Right lobe of liver (tissue), 6 donors: ENCODE results near the gene KRTAP4-5. TPM values are rescaled to one million over a fixed set of nuclear protein-coding genes. Genes with fewer than 3 reads are reported as not detected.
"Not testable (repeated sequence)": the region's sequence is repeated elsewhere in the genome, so short reads cannot be mapped to it uniquely, and the experiment has no call there.

Experiments used
- ATAC-seq, 4 donors: fragments of 200-7000 bp; cut with Tn5 transposase; one replicate each; pipeline ENCODE4 v1.9.1; 2020; ENCODE audit warnings: mild to moderate bottlenecking in 4 of 4, moderate library complexity in 4 of 4
- DNase-seq, 3 donors: peaks; one replicate each; pipeline ENCODE4 v3.0.0-alpha.2; 2020
- H3K27ac ChIP-seq, 3 donors: fragments of 200-600 bp; one replicate each; pipeline ENCODE4 v1.8.0; 2022
- H3K27me3 ChIP-seq, 2 donors: fragments of 200-600 bp; one replicate each; pipeline ENCODE4 v1.8.0; 2022
- H3K36me3 ChIP-seq, 4 donors: fragments of 200-600 bp; sonication (generic) in 1 of 4; one replicate each; pipeline versions ENCODE4 v1.5.1 to v1.8.0; 2017 to 2022; ENCODE audit warnings: control low read depth in 1 of 4
- H3K4me1 ChIP-seq, 4 donors: fragments of 200-600 bp; sonication (generic) in 1 of 4; one replicate each; pipeline versions ENCODE4 v1.5.1 to v1.8.0; 2017 to 2022; ENCODE audit warnings: control low read depth in 1 of 4
- H3K4me3 ChIP-seq, 3 donors: fragments of 200-600 bp; one replicate each; pipeline ENCODE4 v1.8.0; 2022
- H3K9me3 ChIP-seq, 4 donors: fragments of 200-600 bp; sonication (generic) in 1 of 4; one replicate each; pipeline versions ENCODE4 v1.5.1 to v1.8.0; 2017 to 2022; ENCODE audit warnings: control low read depth in 1 of 4
- CTCF ChIP-seq, 4 donors: fragments of 200-600 bp in 3 of 4; fragments of 450-650 bp in 1 of 4; IDR thresholded peaks; one replicate each; pipeline versions ENCODE4 v1.5.1 to v1.8.0; 2016 to 2022; ENCODE audit warnings: antibody characterized with exemption in 4 of 4, mild to moderate bottlenecking in 2 of 4
- POLR2A ChIP-seq: fragments of 450-650 bp; IDR thresholded peaks from one replicate; pipeline ENCODE4 v1.6.1; 2017; ENCODE audit warnings: antibody characterized with exemption, mild to moderate bottlenecking
- WGBS: methylation state at CpG from one replicate; pipeline ENCODE4 v1.1.6; 2018; ENCODE audit warnings: low coverage, low lambda C conversion rate; ENCODE audit not compliant: insufficient coverage; ENCODE audit errors: missing lambda C conversion rate; 5-methylcytosine and 5-hydroxymethylcytosine counted together
- intact Hi-C, 2 donors: fragments of 100-400 bp; cut with DNase I; formaldehyde crosslinking; loops; one replicate each; pipeline versions ENCODE4 v1.11.2 to v1.14.1; 2022
- total RNA-seq, 6 experiments: library from RNA; depleted of rRNA in 2 of 6; stranded (reverse); fragments of >200 nt in 2 of 6; fragmentation: NEBNext Ultra II Directional in 3 of 6; extraction: Animal tissue kit (Norgen Biotek cat#: 25700) in 3 of 6; gene quantifications; one replicate each; pipeline versions ENCODE4 v1.1.0 to v1.2.4, GENCODE V29; 2016 to 2023
- donor health status: DM: no; HTN: yes; CAD: no.
- donor health status: DM: no; HTN: no; CAD: no.
- donor health status: DM: no; HTN: no; CAD: no.
- donor health status: DM: no; HTN: yes; CAD: no.
- donor health status: DM: no; HTN: yes; CAD: no.

Gene KRTAP4-5
- total RNA-seq, 6 experiments from 2014 or later: not detected

- no peak overlapping the region for H3K4me3 ChIP-seq
- no peak for DNase-seq
- 67% methylated on average over 4 of the region's 4 CpGs for WGBS
- ATAC-seq: no peak
- intact Hi-C loops: no loop called here
- H3K9me3 ChIP-seq: no peaks in the 10 kb centered on the region
- no peak overlapping the region for H3K27ac ChIP-seq
- TF ChIP-seq CTCF (IDR thresholded peaks at IDR 0.05): no peak
- TF ChIP-seq POLR2A: no peak
- H3K4me1 ChIP-seq: no peaks in the 10 kb centered on the region
- H3K36me3 ChIP-seq: no peaks in the 10 kb centered on the region
- H3K27me3 ChIP-seq: no peaks in the 10 kb centered on the region
Observed at GRCh38 chr17:41150026-41150425, 401 bp upstream of the KRTAP4-5 start.

- H3K4me1 ChIP-seq, DNase-seq, H3K36me3 ChIP-seq, H3K27ac ChIP-seq, H3K4me3 ChIP-seq, ATAC-seq, intact Hi-C loops, H3K9me3 ChIP-seq, H3K27me3 ChIP-seq: not testable (repeated sequence)
- 52% methylated on average over 4 of the region's 10 CpGs for WGBS
Observed at GRCh38 chr17:41148971-41149651, 514 bp downstream of the KRTAP4-5 start.

- 76% methylated on average over 2 of the region's 2 CpGs for WGBS
Observed at GRCh38 chr17:41147531-41148204, 2.0 kb downstream of the KRTAP4-5 start.

GRCh38 chr17:41145261-41145660, 4.4 kb downstream of the KRTAP4-5 start:
- H3K27ac ChIP-seq: no peak overlapping the region
- no peaks in the 10 kb centered on the region for H3K27me3 ChIP-seq
- H3K9me3 ChIP-seq: no peaks in the 10 kb centered on the region
- 62% methylated on average over 2 of the region's 2 CpGs for WGBS
- H3K4me3 ChIP-seq: no peak overlapping the region
- no peak for TF ChIP-seq CTCF (IDR thresholded peaks at IDR 0.05)
- TF ChIP-seq POLR2A: no peak
- DNase-seq: no peak
- H3K4me1 ChIP-seq: no peaks in the 10 kb centered on the region
- H3K36me3 ChIP-seq: no peaks in the 10 kb centered on the region
- intact Hi-C loops: no loop called here
- no peak for ATAC-seq

More at GRCh38 chr17:41147531-41148204, 2.0 kb downstream of the KRTAP4-5 start:
- no peaks in the 10 kb centered on the region for H3K36me3 ChIP-seq
- ATAC-seq (no peak), DNase-seq (no peak)
- no peaks in the 10 kb centered on the region for H3K9me3 ChIP-seq
- H3K27me3 ChIP-seq: no peaks in the 10 kb centered on the region
- no peak overlapping the region for H3K27ac ChIP-seq
- TF ChIP-seq CTCF (IDR thresholded peaks at IDR 0.05) (no peak), POLR2A (no peak)
- H3K4me1 ChIP-seq: no peaks in the 10 kb centered on the region
- H3K4me3 ChIP-seq: no peak overlapping the region
- intact Hi-C loops: no loop called here

- 68% methylated on average over 1 of the region's 1 CpG for WGBS
- Histone ChIP-seq H3K27me3 (no peaks in the 10 kb centered on the region), H3K27ac (no peak overlapping the region), H3K9me3 (no peaks in the 10 kb centered on the region), H3K36me3 (no peaks in the 10 kb centered on the region), H3K4me1 (no peaks in the 10 kb centered on the region), H3K4me3 (no peak overlapping the region)
- no peak for ATAC-seq
- intact Hi-C loops: no loop called here
- no peak for TF ChIP-seq POLR2A
- no peak for TF ChIP-seq CTCF (IDR thresholded peaks at IDR 0.05)
- DNase-seq: no peak
Observed at GRCh38 chr17:41144846-41145245, 4.8 kb downstream of the KRTAP4-5 start.
